GM18909 (cell line): ENCODE measurements around the gene CST3.
A peak's percentile ranks its signal among the peaks of the same experiment; 100 is the strongest.
"Not testable (repeated sequence)": the region's sequence is repeated elsewhere in the genome, so short reads cannot be mapped to it uniquely, and the experiment has no call there.

Experiments
- ATAC-seq: cut with Tn5 transposase; IDR thresholded peaks from one replicate; pipeline ENCODE4 v1.9.1; 2021; ENCODE audit warnings: mild to moderate bottlenecking; ENCODE audit not compliant: unreplicated experiment, poor library complexity

CST3 gene

GRCh38 chr20:23646106-23646873 is 8.5 kb upstream of the CST3 start:
- ATAC-seq = no peak

GRCh38 chr20:23645575-23645974 is 7.8 kb upstream of the CST3 start:
- ATAC-seq = peak; percentile 45

- ATAC-seq = no peak
These were observed 6.4 kb upstream of the CST3 start for GRCh38 chr20:23644164-23644563.

- no peak for ATAC-seq
These were observed 5.9 kb upstream of the CST3 start for GRCh38 chr20:23643659-23644058.

GRCh38 chr20:23641936-23642751 is 4.4 kb upstream of the CST3 start:
- ATAC-seq = no peak

GRCh38 chr20:23640671-23641667 is 3.2 kb upstream of the CST3 start:
- ATAC-seq = no peak

GRCh38 chr20:23640018-23640601 is 2.4 kb upstream of the CST3 start:
- no peak for ATAC-seq

- ATAC-seq = no peak
These were observed 1.8 kb upstream of the CST3 start for GRCh38 chr20:23639490-23639958.

- no peak for ATAC-seq
These were observed 554 bp upstream of the CST3 start for GRCh38 chr20:23638309-23638708.

GRCh38 chr20:23636908-23637281 is 860 bp downstream of the CST3 start:
- ATAC-seq = no peak

- no peak for ATAC-seq
These were observed 1.4 kb downstream of the CST3 start for GRCh38 chr20:23636182-23636907.

- ATAC-seq = not testable (repeated sequence)
These were observed 2.0 kb downstream of the CST3 start for GRCh38 chr20:23635768-23636090.

GRCh38 chr20:23634985-23635767 is 2.6 kb downstream of the CST3 start:
- ATAC-seq = no peak

- ATAC-seq = no peak
These were observed 3.5 kb downstream of the CST3 start for GRCh38 chr20:23634044-23634801.

GRCh38 chr20:23632711-23633573 is 4.8 kb downstream of the CST3 start:
- ATAC-seq = no peak

- ATAC-seq = no peak
These were observed 5.6 kb downstream of the CST3 start for GRCh38 chr20:23631981-23632710.
